Endothelial cell of umbilical vein (primary cell): ENCODE results near the gene RRP1B. TPM values are rescaled to one million over a fixed set of nuclear protein-coding genes. Genes with fewer than 3 reads are reported as not detected.

Experiments
- BruUV-seq: library from RNA; stranded (reverse); fragments of 400-500 nt; replicated peaks from 2 replicates; lab custom pipeline; 2021; lab: Mats Ljungman, UMichigan
- CTCF ChIA-PET: fragments of 300-600, 350-600 bp; sonication (Branson Sonifier 250); formaldehyde crosslinking; loops from one replicate; lab custom pipeline; 2021; ENCODE audit warnings: antibody characterized with exemption, inconsistent platforms; lab: Charles Lee
- POLR2A ChIA-PET: fragments of 300-600, 350-600 bp; sonication (Branson Sonifier 250); formaldehyde crosslinking; loops from one replicate; lab custom pipeline; 2021; ENCODE audit warnings: antibody characterized with exemption, inconsistent platforms; lab: Charles Lee
- DNase-seq: peaks from one replicate; pipeline ENCODE4 v3.0.0-alpha.2; 2011; ENCODE audit warnings: low read depth, low spot score
- FAIRE-seq: peaks from 2 replicates; lab custom pipeline; 2011; peaks lifted over from hg19 to GRCh38; lab: Jason Lieb, UNC
- H2AFZ ChIP-seq: 2 replicates; pipeline ENCODE4 v1.6.0; 2012; ENCODE audit warnings: low read depth, low read length, control low read depth, inconsistent platforms
- H3K27ac ChIP-seq: 2 replicates; pipeline ENCODE4 v1.5.1; 2011; ENCODE audit warnings: low read depth, mild to moderate bottlenecking, control low read depth, low read length, moderate library complexity; ENCODE audit not compliant: insufficient read depth
- H3K27me3 ChIP-seq, 2 experiments: 2 replicates each; pipeline versions ENCODE4 v1.6.0 to v1.6.1; 2011; ENCODE audit warnings: low read length in 2 of 2, mixed read lengths in 1 of 2; ENCODE audit not compliant: control insufficient read depth in 2 of 2, insufficient read depth in 2 of 2
- H3K36me3 ChIP-seq, 2 experiments: 2 replicates in 1 of 2; 3 replicates in 1 of 2; pipeline ENCODE4 v1.5.1; 2011; ENCODE audit warnings: low read length in 2 of 2, mild to moderate bottlenecking in 1 of 2, moderate library complexity in 1 of 2; ENCODE audit not compliant: control insufficient read depth in 2 of 2, insufficient read depth in 2 of 2; ENCODE audit errors: extremely low read depth in 1 of 2
- H3K4me1 ChIP-seq: 3 replicates; pipeline ENCODE4 v1.5.1; 2011; ENCODE audit warnings: mild to moderate bottlenecking, low read length; ENCODE audit not compliant: control insufficient read depth, insufficient read depth; ENCODE audit errors: extremely low read depth
- H3K4me2 ChIP-seq: 2 replicates; pipeline ENCODE4 v1.6.1; 2011; ENCODE audit warnings: low read length, control low read depth, mixed read lengths; ENCODE audit not compliant: insufficient read depth
- H3K4me3 ChIP-seq, 3 experiments: fragments of 200-600 bp in 1 of 3; sonication (generic), shearing (Covaris generic) in 1 of 3; replicated peaks in 1 of 3; 2 replicates each; pipeline ENCODE4 v1.5.1; 2011 to 2016; ENCODE audit warnings: control low read depth in 3 of 3, low read length in 3 of 3, mild to moderate bottlenecking in 2 of 3, inconsistent platforms in 1 of 3, low read depth in 1 of 3, moderate library complexity in 1 of 3; ENCODE audit not compliant: insufficient read depth in 1 of 3
- H3K79me2 ChIP-seq: 2 replicates; pipeline ENCODE4 v1.6.0; 2012; ENCODE audit warnings: low read length, inconsistent platforms; ENCODE audit not compliant: control insufficient read depth, insufficient read depth
- H3K9ac ChIP-seq: replicated peaks from 2 replicates; pipeline ENCODE3; 2011; ENCODE audit warnings: low read length, control low read depth; ENCODE audit not compliant: insufficient read depth; ENCODE audit errors: extremely low read depth
- H3K9me1 ChIP-seq: replicated peaks from 3 replicates; pipeline ENCODE4 v1.6.0; 2011; ENCODE audit warnings: mild to moderate bottlenecking, low read length; ENCODE audit not compliant: control insufficient read depth, insufficient read depth; ENCODE audit errors: extremely low read depth
- H3K9me3 ChIP-seq: replicated peaks from 2 replicates; pipeline ENCODE4 v1.5.1; 2012; ENCODE audit warnings: low read length, inconsistent platforms; ENCODE audit not compliant: control insufficient read depth, insufficient read depth
- H4K20me1 ChIP-seq: replicated peaks from 2 replicates; pipeline ENCODE3; 2011; ENCODE audit warnings: mild to moderate bottlenecking, low read length; ENCODE audit not compliant: control insufficient read depth, insufficient read depth; ENCODE audit errors: extremely low read depth
- CTCF ChIP-seq, 2 donors: IDR thresholded peaks; 1 replicate in 1 of 2; 2 replicates in 1 of 2; pipeline ENCODE4 v1.5.1; 2011; ENCODE audit warnings: low read length in 2 of 2, mild to moderate bottlenecking in 2 of 2, moderate library complexity in 2 of 2, control low read depth in 1 of 2, inconsistent platforms in 1 of 2, low read depth in 1 of 2; ENCODE audit not compliant: insufficient read depth in 1 of 2; ENCODE audit errors: extremely low read depth in 1 of 2
- EZH2 ChIP-seq: IDR thresholded peaks from 2 replicates; pipeline ENCODE4 v1.6.1; 2012; ENCODE audit warnings: borderline replicate concordance, low read depth, mild to moderate bottlenecking, moderate library complexity, low read length, inconsistent platforms; ENCODE audit not compliant: severe bottlenecking
- FOS ChIP-seq: IDR thresholded peaks from 2 replicates; pipeline ENCODE4 v1.6.1; 2011; ENCODE audit warnings: mild to moderate bottlenecking, low read length, moderate library complexity, borderline replicate concordance; ENCODE audit not compliant: insufficient read depth
- GATA2 ChIP-seq: IDR thresholded peaks from 2 replicates; pipeline ENCODE4 v1.7.0; 2011; ENCODE audit warnings: low read depth, mild to moderate bottlenecking, moderate library complexity, mixed read lengths, low read length; ENCODE audit not compliant: insufficient read length, insufficient read depth
- JUN ChIP-seq: IDR thresholded peaks from 2 replicates; pipeline ENCODE4 v1.6.1; 2011; ENCODE audit warnings: borderline replicate concordance, low read depth; ENCODE audit not compliant: insufficient read length, insufficient read depth
- MAX ChIP-seq: IDR thresholded peaks from 2 replicates; pipeline ENCODE4 v1.6.1; 2011; ENCODE audit not compliant: insufficient read depth, insufficient read length
- MYC ChIP-seq: IDR thresholded peaks from one replicate; pipeline ENCODE4 v1.6.1; 2011; ENCODE audit warnings: mild to moderate bottlenecking, low read depth, low read length
- POLR2A ChIP-seq: IDR thresholded peaks from 2 replicates; pipeline ENCODE4 v1.6.1; 2012; ENCODE audit warnings: low read depth, mild to moderate bottlenecking, control low read depth, low read length
- POLR2AphosphoS5 ChIP-seq: IDR thresholded peaks from 2 replicates; pipeline ENCODE4 v1.6.1; 2012; ENCODE audit warnings: low read depth, mild to moderate bottlenecking, control low read depth, low read length, moderate library complexity; ENCODE audit not compliant: insufficient read depth
- dilution Hi-C: fragments of 300-500 bp; cut with MboI; formaldehyde crosslinking; loops from one replicate; pipeline ENCODE4 v1.15.0; 2019; ENCODE audit warnings: low sequenced_read_pairs; ENCODE audit not compliant: extremely low pct_ligation_motif_present
- intact Hi-C: fragments of 100-400 bp; cut with micrococcal nuclease; formaldehyde crosslinking; loops from one replicate; pipeline ENCODE4 v1.10.0; 2022
- polyA plus RNA-seq, 4 experiments: library from polyadenylated mRNA; depleted of rRNA in 3 of 4; stranded (reverse) in 3 of 4; unstranded in 1 of 4; fragments of >200 nt; gene quantifications; 2 replicates each; pipeline versions ENCODE4 v1.2.1 to v1.2.3, GENCODE V29; 2011 to 2012; ENCODE audit warnings: missing spikeins in 1 of 4
- total RNA-seq: library from RNA; stranded (reverse); gene quantifications from 2 replicates; pipeline ENCODE4 v1.2.3, GENCODE V29; 2021

The RRP1B gene
- total and polyA plus RNA-seq, 2 donors (not counting 3 experiments of a cell fraction or from before 2014, with no cell fraction given): 13.0 to 39.9 TPM

- H3K36me3 ChIP-seq: no peaks in the 10 kb centered on the region
- TF ChIP-seq GATA2 (no peak), POLR2AphosphoS5 (no peak), MYC (no peak), MAX (no peak), POLR2A (no peak), FOS (no peak), CTCF (IDR thresholded peaks at IDR 0.05; ENCODE audit: extremely low read depth in 1 of 2, insufficient read depth in 1 of 2, low read depth in 1 of 2, low read length in 2 of 2) (no peak), JUN (no peak), EZH2 (no peak)
- intact Hi-C loops (no loop called here), dilution Hi-C loops (no loop called here)
- ChIA-PET CTCF (interaction anchor here (0.9 to 1.5 kb wide), 2 partner anchors 10 to 11 kb away, joined by 6 read pairs; no protein-coding TSS in a partner anchor), POLR2A (no interaction called here)
- no peak overlapping the region for H3K27ac ChIP-seq
- no peak overlapping the region for H2AFZ ChIP-seq
- BruUV-seq: no TSS peak
- H3K9me1 ChIP-seq: no peaks in the 10 kb centered on the region
- H3K79me2 ChIP-seq: peaks cover 27% of the 10 kb centered on the region
- no peak overlapping the region for H3K4me2 ChIP-seq
- H3K9ac ChIP-seq: no peak overlapping the region
- FAIRE-seq (no peak), DNase-seq (no peak)
- H3K4me1 ChIP-seq: peaks cover 12% of the 10 kb centered on the region
- H3K27me3 ChIP-seq: no peaks in the 10 kb centered on the region
- no peaks in the 10 kb centered on the region for H4K20me1 ChIP-seq
- no peak overlapping the region for H3K4me3 ChIP-seq
- no peaks in the 10 kb centered on the region for H3K9me3 ChIP-seq
Measured at GRCh38 chr21:43717166-43717853, 58.0 kb downstream of the RRP1B start.
